Skin epidermis (tissue), 12 donors: Measurements from ENCODE around the gene RAPGEF2.
"Not testable (repeated sequence)": the region's sequence is repeated elsewhere in the genome, so short reads cannot be mapped to it uniquely, and the experiment has no call there.

Source experiments
- H3K27ac ChIP-seq, 21 experiments: fragments of 200-600 bp; sonication (generic) in 11 of 21; one replicate each; pipeline ENCODE4 v1.5.0; 2020; ENCODE audit warnings: mild to moderate bottlenecking in 3 of 21, inconsistent platforms in 2 of 21, moderate library complexity in 2 of 21
- H3K4me3 ChIP-seq, 7 experiments: fragments of 200-600 bp; sonication (generic) in 2 of 7; one replicate each; pipeline ENCODE4 v1.5.0; 2020; ENCODE audit warnings: inconsistent platforms in 2 of 7, mild to moderate bottlenecking in 2 of 7, moderate library complexity in 1 of 7

RAPGEF2 gene

GRCh38 chr4:159096434-159096833, 6.4 kb upstream of the RAPGEF2 start:
- H3K4me3 ChIP-seq, result no peak overlapping the region
- H3K27ac ChIP-seq, result no peak overlapping the region

- H3K27ac ChIP-seq, result no peak overlapping the region
- H3K4me3 ChIP-seq, result no peak overlapping the region
Measured at GRCh38 chr4:159097144-159097543, 5.7 kb upstream of the RAPGEF2 start.

DNA sequence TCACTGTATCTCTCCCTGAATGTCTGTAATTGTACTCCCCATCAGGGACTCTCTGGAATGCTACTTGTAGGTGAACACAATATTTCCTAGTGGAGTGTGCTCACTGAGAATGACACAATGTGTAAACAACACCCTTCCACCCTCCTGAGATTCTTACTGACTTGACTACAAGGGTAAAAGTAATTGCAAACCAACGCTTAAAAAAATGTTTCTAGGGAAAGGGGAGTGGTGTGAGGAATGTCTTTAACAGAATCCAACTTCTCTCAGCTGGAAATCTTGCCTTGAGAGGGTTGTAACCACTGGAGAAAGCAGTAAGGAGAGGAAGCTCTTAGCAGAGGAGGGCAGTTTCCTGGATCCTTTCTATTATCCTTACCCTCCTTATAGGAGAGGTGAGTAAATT, 5.1 kb upstream of the RAPGEF2 start:
- Histone ChIP-seq H3K27ac (no peak overlapping the region), H3K4me3 (no peak overlapping the region)

DNA sequence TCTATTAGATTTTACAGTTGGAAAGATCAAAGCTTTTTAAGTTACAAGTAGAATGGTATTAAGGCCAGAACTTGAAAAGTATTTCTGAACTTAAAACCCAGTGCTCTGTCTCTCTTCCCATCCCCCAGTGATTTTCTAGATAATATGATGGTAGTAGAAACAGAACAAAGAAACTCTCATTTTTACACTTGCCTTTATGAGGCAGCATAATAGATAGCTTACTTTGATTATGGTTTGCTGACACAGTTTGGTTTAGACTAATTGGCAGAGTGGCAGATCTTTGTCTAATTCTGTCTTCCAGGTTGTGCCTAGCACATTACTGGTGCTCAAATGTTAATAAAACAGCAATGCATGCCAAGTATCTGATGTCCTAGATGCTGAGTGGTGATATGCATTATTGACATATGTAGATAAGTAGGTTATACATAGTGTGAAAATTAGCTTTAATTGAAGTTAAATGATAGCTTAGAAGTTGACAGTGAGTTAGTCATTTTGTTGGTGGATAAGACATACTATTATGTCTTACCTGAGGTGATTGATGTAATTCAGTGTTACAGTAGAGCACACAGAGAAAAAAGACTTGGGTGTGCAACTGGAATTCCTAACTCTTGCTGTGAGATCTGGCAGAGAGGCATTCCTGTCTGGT, 4.3 kb upstream of the RAPGEF2 start:
- Histone ChIP-seq H3K4me3 (no peak overlapping the region), H3K27ac (no peak overlapping the region)

GRCh38 chr4:159101988-159102621, 774 bp upstream of the RAPGEF2 start:
- H3K27ac ChIP-seq, result peak overlapping the region in 20 of 21 experiments; percentile 53 to 97 (median 92)

GRCh38 chr4:159103384-159103990, 608 bp downstream of the RAPGEF2 start:
- Histone ChIP-seq H3K4me3 (peak overlapping the region; percentile 65 to 99 (median 92)), H3K27ac (peak overlapping the region; percentile 81 to 97 (median 92))

More at GRCh38 chr4:159101988-159102621, 774 bp upstream of the RAPGEF2 start:
- peak overlapping the region; percentile 65 to 99 (median 92) for H3K4me3 ChIP-seq

GRCh38 chr4:159104694-159105414, 2.0 kb downstream of the RAPGEF2 start:
- Histone ChIP-seq H3K27ac (peak overlapping the region in 14 of 21 experiments; percentile 18 to 97 (median 92)), H3K4me3 (peak overlapping the region; percentile 65 to 99 (median 92))

- Histone ChIP-seq H3K27ac (peak overlapping the region in 1 of 21 experiments; percentile 44), H3K4me3 (peak overlapping the region in 1 of 7 experiments; percentile 96)
Measured at GRCh38 chr4:159105761-159106243, 2.9 kb downstream of the RAPGEF2 start.

GRCh38 chr4:159106636-159107035, 3.8 kb downstream of the RAPGEF2 start:
- Histone ChIP-seq H3K27ac (peak overlapping the region in 1 of 21 experiments; percentile 6), H3K4me3 (no peak overlapping the region)

DNA sequence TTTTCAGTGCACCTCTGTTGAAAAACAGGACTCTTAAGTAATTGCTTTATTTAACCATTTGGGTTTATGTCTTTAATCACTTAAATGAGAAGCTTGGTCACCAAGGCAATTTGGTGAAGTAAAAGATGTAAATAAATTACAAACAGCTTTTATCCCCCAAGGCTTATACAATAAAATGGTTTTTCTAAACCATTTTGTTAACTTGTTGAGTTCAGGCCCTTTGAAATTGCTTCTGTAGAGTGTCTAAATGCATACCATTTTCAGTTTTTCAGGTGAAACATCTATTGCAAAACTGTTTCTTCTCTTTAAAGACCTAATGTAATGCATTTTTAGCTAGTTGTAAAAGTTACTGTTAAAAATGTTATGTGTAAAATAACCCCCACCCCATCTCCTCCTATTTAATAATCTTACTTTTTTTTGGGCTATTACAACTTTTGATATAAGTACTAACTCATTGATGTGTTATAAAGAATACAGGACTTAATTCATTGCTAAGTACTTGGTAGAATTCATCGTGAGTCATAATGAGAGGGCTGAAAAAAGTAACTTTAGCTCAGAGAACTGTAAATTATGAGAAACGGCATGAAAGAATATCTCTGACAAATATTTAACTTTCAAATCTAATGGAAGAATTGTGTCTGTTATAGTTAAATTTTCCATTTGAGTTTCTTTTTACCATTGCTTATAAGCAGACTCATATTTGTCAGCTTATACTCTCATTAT, 4.5 kb downstream of the RAPGEF2 start:
- no peak overlapping the region for H3K4me3 ChIP-seq

DNA sequence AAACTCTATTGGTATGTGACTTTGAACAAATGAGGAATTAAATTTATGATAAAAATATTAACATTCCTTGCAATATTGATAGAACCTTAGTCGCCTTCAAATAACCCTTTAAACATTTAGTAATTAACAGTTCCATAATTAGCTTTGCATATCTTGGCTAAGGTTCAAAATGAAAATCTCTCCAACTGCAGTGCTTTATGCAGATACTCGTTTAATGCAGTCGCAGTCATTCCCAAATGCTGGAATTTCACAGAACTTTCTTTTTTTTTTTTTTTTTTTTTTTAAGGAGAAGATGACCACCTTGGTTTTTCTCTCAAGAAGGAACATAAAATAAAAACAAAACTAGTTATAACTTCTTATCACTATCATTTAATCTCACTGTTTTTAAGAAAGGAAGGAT, 5.2 kb downstream of the RAPGEF2 start:
- no peak overlapping the region for H3K27ac ChIP-seq
- H3K4me3 ChIP-seq, result no peak overlapping the region

More for the DNA sequence above, 4.5 kb downstream of the RAPGEF2 start:
- H3K27ac ChIP-seq, result no peak overlapping the region

GRCh38 chr4:159110961-159111360, 8.1 kb downstream of the RAPGEF2 start:
- H3K27ac ChIP-seq, result no peak overlapping the region

GRCh38 chr4:159111416-159111815, 8.5 kb downstream of the RAPGEF2 start:
- no peak overlapping the region for H3K27ac ChIP-seq
- H3K4me3 ChIP-seq, result no peak overlapping the region

More at GRCh38 chr4:159110961-159111360, 8.1 kb downstream of the RAPGEF2 start:
- no peak overlapping the region for H3K4me3 ChIP-seq

GRCh38 chr4:159113366-159113765, 10.5 kb downstream of the RAPGEF2 start:
- H3K27ac ChIP-seq, H3K4me3 ChIP-seq: not testable (repeated sequence)

DNA sequence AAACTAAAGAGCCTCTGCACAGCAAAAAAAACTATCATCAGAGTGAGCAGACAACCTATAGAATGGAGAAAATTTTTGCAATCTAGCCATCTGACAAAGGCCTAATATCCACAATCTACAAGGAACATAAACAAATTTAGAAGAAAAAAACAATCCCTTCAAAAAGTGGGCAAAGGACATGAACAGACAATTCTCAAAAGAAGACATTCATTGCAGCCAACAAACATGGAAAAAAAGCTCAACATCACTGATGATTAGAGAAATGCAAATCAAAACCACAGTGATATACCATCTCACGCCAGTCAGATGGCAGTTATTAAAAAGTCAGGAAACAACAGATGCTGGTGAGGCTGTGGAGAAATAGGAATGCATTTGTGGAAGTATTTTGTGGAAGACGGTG, 13.2 kb downstream of the RAPGEF2 start:
- H3K4me3 ChIP-seq, H3K27ac ChIP-seq: not testable (repeated sequence)

DNA sequence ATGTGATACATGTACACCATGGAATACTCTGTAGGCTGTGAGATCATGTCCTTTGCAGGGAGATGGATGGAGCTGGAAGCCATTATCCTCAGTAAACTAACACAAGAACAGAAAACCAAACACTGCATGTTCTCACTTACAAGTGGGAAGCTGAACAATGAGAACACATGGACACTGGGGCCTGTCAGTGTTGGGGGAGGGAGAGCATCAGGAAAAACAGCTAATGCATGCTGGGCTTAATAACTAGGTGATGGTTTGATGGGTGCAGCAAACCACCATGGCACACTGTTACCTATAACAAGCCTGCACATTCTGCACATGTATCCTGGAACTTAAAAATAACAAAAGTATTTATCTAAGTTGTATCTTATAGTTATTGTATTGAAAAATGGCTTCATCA, 13.8 kb downstream of the RAPGEF2 start:
- H3K4me3 ChIP-seq, result not testable (repeated sequence)
- peak overlapping the region in 1 of 21 experiments; percentile 7 for H3K27ac ChIP-seq

DNA sequence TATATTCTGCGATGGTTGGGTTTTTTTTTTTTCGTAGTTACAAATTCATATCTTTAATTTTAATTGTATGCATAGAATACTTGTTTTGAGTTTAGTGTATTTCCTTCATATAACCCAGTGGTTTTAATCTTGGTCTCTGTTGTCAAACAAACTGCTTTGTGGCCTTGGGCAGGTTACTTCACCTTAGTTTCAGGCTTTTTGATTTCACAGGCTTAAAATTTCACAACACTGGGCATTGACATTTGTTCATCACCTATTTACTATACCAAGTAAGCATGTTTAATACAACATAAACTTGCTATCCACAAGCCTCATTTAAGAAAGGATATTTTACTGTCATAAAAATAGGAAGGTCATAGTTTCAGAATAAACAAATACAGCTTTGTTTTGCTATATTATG, 14.7 kb downstream of the RAPGEF2 start:
- no peak overlapping the region for H3K4me3 ChIP-seq
- H3K27ac ChIP-seq, result peak overlapping the region in 1 of 21 experiments; percentile 2

DNA sequence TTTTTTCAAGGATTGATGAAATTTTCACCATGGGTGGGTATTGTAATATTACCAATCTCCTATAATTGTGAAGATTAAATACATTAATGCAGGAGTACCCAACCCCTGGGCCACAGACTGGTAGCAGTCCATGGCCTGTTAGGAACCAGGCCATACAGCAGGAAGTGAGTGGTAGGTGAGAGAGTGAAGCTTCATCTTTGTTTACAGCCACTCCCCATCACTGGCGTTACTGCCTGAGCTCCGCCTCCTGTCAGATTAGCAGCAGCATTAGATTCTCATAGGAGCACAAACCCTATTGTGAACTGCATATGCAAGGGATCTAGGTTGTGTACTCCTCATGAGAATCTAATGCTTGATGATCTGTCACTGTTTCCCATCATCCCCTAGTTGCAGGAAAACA, 15.1 kb downstream of the RAPGEF2 start:
- H3K27ac ChIP-seq, result peak overlapping the region in 1 of 21 experiments; percentile 2
- no peak overlapping the region for H3K4me3 ChIP-seq

DNA sequence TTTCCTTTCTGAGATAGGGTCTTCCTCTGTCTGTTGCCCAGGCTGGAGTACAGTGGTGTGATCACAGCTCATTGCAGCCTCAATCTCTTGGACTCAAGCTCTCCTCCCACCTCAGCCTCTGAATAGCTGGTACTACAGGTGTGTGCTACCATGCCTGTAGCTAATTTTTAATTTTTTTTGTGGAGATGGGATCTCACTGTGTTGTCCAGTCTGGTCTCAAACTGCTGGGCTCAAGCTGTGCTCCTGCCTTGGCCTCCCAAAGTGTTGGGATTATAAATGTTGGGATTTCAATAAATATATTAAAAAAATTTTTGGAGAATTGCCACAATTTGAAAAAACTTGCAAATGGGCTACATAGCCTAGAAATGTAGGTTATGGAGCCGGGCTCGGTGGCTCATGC, 18.5 kb downstream of the RAPGEF2 start:
- H3K4me3 ChIP-seq, result no peak overlapping the region
- H3K27ac ChIP-seq, result no peak overlapping the region
